MCF 10A (cell line): ENCODE data around the gene GRM1. TPM values are rescaled to one million over a fixed set of nuclear protein-coding genes. Genes with fewer than 3 reads are reported as not detected.
A peak's percentile ranks its signal among the peaks of the same experiment; 100 is the strongest.
"Not testable (repeated sequence)": the region's sequence is repeated elsewhere in the genome, so short reads cannot be mapped to it uniquely, and the experiment has no call there.

Source experiments
- BruUV-seq: library from RNA; stranded (reverse); fragments of 400-500 nt; replicated peaks from 2 replicates; lab custom pipeline; 2021; lab: Mats Ljungman, UMichigan
- CTCF ChIA-PET: fragments of 300-600 bp; sonication (Branson Sonifier 250); formaldehyde crosslinking; extraction: SDS; loops from one replicate; lab custom pipeline; 2021; ENCODE audit warnings: antibody characterized with exemption, inconsistent platforms; lab: Yijun Ruan, JAX
- POLR2A ChIA-PET: fragments of 300-600, 350-650 bp; sonication (Branson Sonifier 250); formaldehyde crosslinking; extraction: SDS; loops from one replicate; lab custom pipeline; 2020; ENCODE audit warnings: antibody characterized with exemption, inconsistent platforms; lab: Yijun Ruan, JAX
- DNase-seq: peaks from one replicate; pipeline ENCODE4 v3.0.0-alpha.2; 2018; ENCODE audit not compliant: unreplicated experiment
- H3K27ac Mint-ChIP-seq: one replicate; pipeline ENCODE4 v1.8.0; 2022; ENCODE audit warnings: mild to moderate bottlenecking, low read depth, mixed read lengths; ENCODE audit not compliant: unreplicated experiment
- H3K27me3 Mint-ChIP-seq: one replicate; pipeline ENCODE4 v1.8.0; 2022; ENCODE audit warnings: mixed read lengths; ENCODE audit not compliant: insufficient read depth, unreplicated experiment
- H3K36me3 Mint-ChIP-seq: one replicate; pipeline ENCODE4 v1.8.0; 2022; ENCODE audit warnings: mild to moderate bottlenecking, moderate library complexity, mixed read lengths; ENCODE audit not compliant: insufficient read depth, unreplicated experiment
- H3K4me1 Mint-ChIP-seq: one replicate; pipeline ENCODE4 v1.8.0; 2022; ENCODE audit warnings: mixed read lengths; ENCODE audit not compliant: insufficient read depth, unreplicated experiment
- H3K4me3 Mint-ChIP-seq: one replicate; pipeline ENCODE4 v1.8.0; 2022; ENCODE audit warnings: mild to moderate bottlenecking, moderate library complexity, mixed read lengths; ENCODE audit not compliant: unreplicated experiment
- H3K9me3 Mint-ChIP-seq: one replicate; pipeline ENCODE4 v1.8.0; 2022; ENCODE audit warnings: mixed read lengths; ENCODE audit not compliant: unreplicated experiment
- intact Hi-C: fragments of 100-400 bp; cut with micrococcal nuclease; formaldehyde crosslinking; loops from 2 replicates; pipeline ENCODE4 v1.14.1; 2022
- total RNA-seq: library from RNA; stranded (reverse); gene quantifications from 2 replicates; pipeline ENCODE4 v1.2.3, GENCODE V29; 2022
- TF ChIP-seq, protein P1 (sequence below): fragments of 200-600 bp; IDR thresholded peaks from one replicate; pipeline ENCODE4 v1.8.0; 2022; ENCODE audit warnings: antibody characterized with exemption, mild to moderate bottlenecking; ENCODE audit not compliant: unreplicated experiment

Gene GRM1
- total RNA-seq, 1 experiment from 2014 or later, result not detected

DNA sequence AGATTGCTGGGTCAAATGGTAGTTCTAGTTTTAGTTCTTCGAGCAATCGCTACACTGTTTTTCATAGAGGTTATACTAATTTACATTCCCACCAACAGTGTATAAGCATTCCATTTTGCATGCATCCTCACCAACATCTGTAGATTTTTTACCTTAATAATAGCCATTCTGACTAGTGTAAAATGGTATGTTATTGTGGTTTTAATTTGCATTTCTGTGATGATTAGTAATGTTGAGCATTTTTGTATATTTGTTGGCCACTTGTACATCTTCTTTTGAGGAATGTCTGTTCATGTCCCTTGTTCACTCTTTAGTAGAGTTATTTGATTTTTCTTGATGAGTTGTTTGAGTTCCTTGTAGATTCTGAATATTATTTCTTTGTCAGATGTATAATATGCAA lies 236.2 kb downstream of the GRM1 start:
- no peaks in the 10 kb centered on the region for H3K27me3 Mint-ChIP-seq
- no peak for DNase-seq
- no peaks in the 10 kb centered on the region for H3K4me1 Mint-ChIP-seq
- no peaks in the 10 kb centered on the region for H3K36me3 Mint-ChIP-seq
- TF ChIP-seq, protein P1, sequence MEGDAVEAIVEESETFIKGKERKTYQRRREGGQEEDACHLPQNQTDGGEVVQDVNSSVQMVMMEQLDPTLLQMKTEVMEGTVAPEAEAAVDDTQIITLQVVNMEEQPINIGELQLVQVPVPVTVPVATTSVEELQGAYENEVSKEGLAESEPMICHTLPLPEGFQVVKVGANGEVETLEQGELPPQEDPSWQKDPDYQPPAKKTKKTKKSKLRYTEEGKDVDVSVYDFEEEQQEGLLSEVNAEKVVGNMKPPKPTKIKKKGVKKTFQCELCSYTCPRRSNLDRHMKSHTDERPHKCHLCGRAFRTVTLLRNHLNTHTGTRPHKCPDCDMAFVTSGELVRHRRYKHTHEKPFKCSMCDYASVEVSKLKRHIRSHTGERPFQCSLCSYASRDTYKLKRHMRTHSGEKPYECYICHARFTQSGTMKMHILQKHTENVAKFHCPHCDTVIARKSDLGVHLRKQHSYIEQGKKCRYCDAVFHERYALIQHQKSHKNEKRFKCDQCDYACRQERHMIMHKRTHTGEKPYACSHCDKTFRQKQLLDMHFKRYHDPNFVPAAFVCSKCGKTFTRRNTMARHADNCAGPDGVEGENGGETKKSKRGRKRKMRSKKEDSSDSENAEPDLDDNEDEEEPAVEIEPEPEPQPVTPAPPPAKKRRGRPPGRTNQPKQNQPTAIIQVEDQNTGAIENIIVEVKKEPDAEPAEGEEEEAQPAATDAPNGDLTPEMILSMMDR, result no peak
- H3K9me3 Mint-ChIP-seq, result peaks cover 7% of the 10 kb centered on the region
- ChIA-PET CTCF (no interaction called here), POLR2A (no interaction called here)
- no peak overlapping the region for H3K27ac Mint-ChIP-seq
- intact Hi-C loops, result no loop called here
- no peak overlapping the region for H3K4me3 Mint-ChIP-seq
- no TSS peak for BruUV-seq

DNA sequence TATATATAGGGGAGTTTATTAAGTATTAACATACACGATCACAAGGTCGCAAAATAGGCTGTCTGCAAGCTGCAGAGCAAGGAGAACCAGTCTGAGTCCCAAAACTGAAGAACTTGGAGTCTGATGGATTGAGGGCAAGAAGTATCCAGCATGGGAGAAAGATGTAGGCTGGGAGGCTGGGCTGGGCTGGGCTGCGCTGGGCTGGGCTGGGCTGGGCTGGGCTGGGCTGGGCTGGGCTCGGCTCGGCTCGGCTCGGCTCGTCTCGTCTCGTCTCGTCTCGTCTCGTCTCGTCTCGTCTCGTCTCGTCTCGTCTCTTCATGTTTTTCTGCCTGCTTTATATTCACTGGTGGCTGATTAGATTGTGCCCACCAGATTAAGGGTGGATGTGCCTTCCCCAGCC lies 238.6 kb downstream of the GRM1 start:
- POLR2A ChIA-PET, result no interaction called here
- CTCF ChIA-PET, result interaction anchor here (1.1 kb wide), 1 partner anchor 21 kb away, joined by 3 read pairs; no protein-coding TSS in a partner anchor
- intact Hi-C loops, result no loop called here
- Mint-ChIP-seq H3K9me3 (peaks cover 7% of the 10 kb centered on the region), H3K36me3 (no peaks in the 10 kb centered on the region), H3K4me1 (peaks cover 8% of the 10 kb centered on the region), H3K4me3 (no peak overlapping the region), H3K27me3 (no peaks in the 10 kb centered on the region), H3K27ac (no peak overlapping the region)
- no peak for DNase-seq
- TF ChIP-seq, protein P1, result no peak
- BruUV-seq, result no TSS peak

DNA sequence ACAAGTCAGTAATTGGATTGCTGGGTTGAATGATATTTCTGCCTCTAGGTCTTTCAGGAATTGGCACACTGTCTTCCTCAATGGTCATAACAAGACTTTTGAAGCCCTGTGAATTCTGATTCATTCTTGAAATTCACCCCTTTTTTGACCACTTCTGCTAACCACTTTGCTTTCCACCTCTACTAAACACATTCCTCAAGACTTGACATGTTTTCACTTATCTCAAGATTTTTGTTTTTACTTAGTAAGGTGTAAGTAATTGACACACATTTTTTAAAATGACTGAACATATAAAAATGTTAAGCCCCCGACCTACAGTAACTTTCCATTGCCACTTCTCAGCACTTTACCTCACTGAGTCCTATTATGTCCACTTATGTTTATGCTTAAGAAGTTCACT lies 239.1 kb downstream of the GRM1 start:
- Mint-ChIP-seq H3K36me3 (no peaks in the 10 kb centered on the region), H3K4me3 (no peak overlapping the region), H3K9me3 (peaks cover 7% of the 10 kb centered on the region), H3K27ac (no peak overlapping the region), H3K27me3 (no peaks in the 10 kb centered on the region), H3K4me1 (peaks cover 8% of the 10 kb centered on the region)
- no peak for DNase-seq
- no TSS peak for BruUV-seq
- TF ChIP-seq, protein P1, result no peak
- POLR2A ChIA-PET, result no interaction called here
- CTCF ChIA-PET, result interaction anchor here (1.1 kb wide), 1 partner anchor 21 kb away, joined by 3 read pairs; no protein-coding TSS in a partner anchor
- intact Hi-C loops, result no loop called here

DNA sequence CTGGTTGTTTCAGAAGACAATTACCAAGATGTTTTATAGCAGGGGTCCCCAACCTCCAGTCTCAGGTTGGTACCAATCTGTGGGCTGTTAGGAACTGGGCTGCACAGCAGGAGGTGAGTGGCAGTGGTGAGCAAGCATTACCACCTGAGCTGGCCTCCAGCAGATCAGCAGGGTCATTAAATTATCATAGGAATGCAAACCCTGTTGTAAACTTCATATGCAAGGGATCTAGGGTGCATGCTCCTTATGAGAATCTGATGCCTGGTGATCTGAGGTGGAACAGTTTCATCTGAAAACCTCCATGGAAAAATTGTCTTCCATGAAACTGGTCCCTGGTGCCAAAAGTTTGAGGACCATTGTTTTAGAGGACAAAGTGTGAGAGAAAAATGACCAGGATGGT lies 240.6 kb downstream of the GRM1 start:
- BruUV-seq, result no TSS peak
- POLR2A ChIA-PET, result no interaction called here
- no peak for DNase-seq
- Mint-ChIP-seq H3K4me1 (peaks cover 8% of the 10 kb centered on the region), H3K4me3 (no peak overlapping the region), H3K27me3 (no peaks in the 10 kb centered on the region), H3K36me3 (no peaks in the 10 kb centered on the region), H3K9me3 (peaks cover 7% of the 10 kb centered on the region), H3K27ac (no peak overlapping the region)
- TF ChIP-seq, protein P1, result no peak
- CTCF ChIA-PET, result interaction anchor here (0.7 kb wide), 1 partner anchor 119 kb away, joined by 3 read pairs; no protein-coding TSS in a partner anchor
- intact Hi-C loops, result no loop called here

DNA sequence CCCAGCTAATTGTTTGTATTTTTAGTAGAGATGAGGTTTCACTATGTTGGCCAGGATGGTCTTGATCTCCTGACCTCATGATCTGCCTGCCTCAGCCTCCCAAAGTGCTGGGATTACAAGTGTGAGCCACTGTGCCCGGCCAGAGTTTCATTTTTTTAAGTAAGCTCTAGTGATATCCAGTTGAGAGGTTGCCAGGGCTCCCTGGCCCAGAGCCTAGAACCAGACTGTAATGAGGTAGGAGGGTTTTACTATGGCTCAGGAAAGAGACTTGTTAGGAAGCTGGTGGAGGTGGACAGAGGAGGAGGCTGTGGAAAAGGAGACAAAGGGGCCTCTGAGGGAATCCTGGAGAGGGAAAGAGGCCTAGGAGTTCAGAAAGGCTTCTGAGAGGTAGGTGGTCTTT lies 242.3 kb downstream of the GRM1 start:
- H3K27me3 Mint-ChIP-seq, BruUV-seq, H3K27ac Mint-ChIP-seq, intact Hi-C loops, H3K36me3 Mint-ChIP-seq, H3K9me3 Mint-ChIP-seq, H3K4me3 Mint-ChIP-seq: not testable (repeated sequence)
- H3K4me1 Mint-ChIP-seq, result peaks cover 18% of the 10 kb centered on the region
- ChIA-PET POLR2A (interaction anchor here (0.6 to 0.7 kb wide), 3 partner anchors 21 to 1645 kb away, joined by 3 read pairs; no protein-coding TSS in a partner anchor), CTCF (interaction anchor here (1.0 kb wide), 1 partner anchor 33 kb away, joined by 3 read pairs; no protein-coding TSS in a partner anchor)
- DNase-seq, result peak; percentile 53
